CD4-positive, alpha-beta memory T cell (primary cell): ENCODE data around the gene NBAS. TPM values are rescaled to one million over a fixed set of nuclear protein-coding genes. Genes with fewer than 3 reads are reported as not detected.

Experiments used
- CTCF ChIA-PET: fragments of 350-600 bp; sonication (Branson Sonifier 250); formaldehyde crosslinking; loops from one replicate; lab custom pipeline; 2021; ENCODE audit warnings: inconsistent platforms; ENCODE audit not compliant: partially characterized antibody; lab: Charles Lee
- POLR2A ChIA-PET: fragments of 350-600 bp; sonication (Branson Sonifier 250); formaldehyde crosslinking; loops from one replicate; lab custom pipeline; 2021; ENCODE audit not compliant: partially characterized antibody; lab: Charles Lee
- DNase-seq, 5 donors: peaks; one replicate each; pipeline versions ENCODE4 v3.0.0 to v3.0.0-alpha.2; 2020 to 2022; ENCODE audit warnings: mixed read lengths in 1 of 5
- H3K27ac ChIP-seq: one replicate; pipeline ENCODE4 v1.7.0; 2013; ENCODE audit warnings: low read depth, low read length
- H3K27me3 ChIP-seq: 2 replicates; pipeline ENCODE4 v1.7.0; 2013; ENCODE audit warnings: mild to moderate bottlenecking, low read length, moderate library complexity; ENCODE audit not compliant: insufficient read depth
- H3K36me3 ChIP-seq: 2 replicates; pipeline ENCODE4 v1.7.0; 2013; ENCODE audit warnings: mild to moderate bottlenecking, low read length, moderate library complexity; ENCODE audit not compliant: insufficient read depth
- H3K4me1 ChIP-seq: 2 replicates; pipeline ENCODE4 v1.7.0; 2013; ENCODE audit warnings: mild to moderate bottlenecking, low read length, moderate library complexity; ENCODE audit not compliant: insufficient read depth
- H3K4me3 ChIP-seq, 2 donors: one replicate each; pipeline ENCODE4 v1.7.0; 2013; ENCODE audit warnings: low read length in 2 of 2, mild to moderate bottlenecking in 1 of 2
- H3K9me3 ChIP-seq, 2 donors: one replicate each; pipeline ENCODE4 v1.7.0; 2013; ENCODE audit warnings: low read length in 2 of 2, control low read depth in 1 of 2; ENCODE audit not compliant: control insufficient read depth in 1 of 2
- H3K27ac Mint-ChIP-seq, 7 donors: one replicate each; pipeline ENCODE4 v1.8.0; 2020 to 2021; ENCODE audit warnings: mixed read lengths in 7 of 7, mild to moderate bottlenecking in 6 of 7, inconsistent platforms in 3 of 7, moderate library complexity in 3 of 7
- H3K27me3 Mint-ChIP-seq, 2 donors: one replicate each; pipeline ENCODE4 v1.8.0; 2020 to 2021; ENCODE audit warnings: mixed read lengths in 2 of 2
- H3K36me3 Mint-ChIP-seq, 2 donors: one replicate each; pipeline ENCODE4 v1.8.0; 2020 to 2021; ENCODE audit warnings: mixed read lengths in 2 of 2, inconsistent platforms in 1 of 2, mild to moderate bottlenecking in 1 of 2
- H3K4me1 Mint-ChIP-seq, 4 donors: one replicate each; pipeline ENCODE4 v1.8.0; 2020 to 2021; ENCODE audit warnings: mixed read lengths in 4 of 4, mild to moderate bottlenecking in 1 of 4
- H3K4me3 Mint-ChIP-seq, 8 donors: one replicate each; pipeline ENCODE4 v1.8.0; 2020 to 2021; ENCODE audit warnings: mixed read lengths in 8 of 8, mild to moderate bottlenecking in 7 of 8, moderate library complexity in 6 of 8, inconsistent platforms in 3 of 8
- H3K9me3 Mint-ChIP-seq, 8 donors: one replicate each; pipeline ENCODE4 v1.8.0; 2020 to 2021; ENCODE audit warnings: mixed read lengths in 8 of 8, mild to moderate bottlenecking in 5 of 8, inconsistent platforms in 3 of 8, moderate library complexity in 1 of 8
- intact Hi-C: fragments of 100-400 bp; cut with micrococcal nuclease; formaldehyde crosslinking; loops from one replicate; pipeline ENCODE4 v1.15.1; 2023
- polyA plus RNA-seq, 2 donors: library from polyadenylated mRNA; unstranded; fragments of 300-500 nt; fragmentation: Illumina TruSeq; gene quantifications; one replicate each; pipeline ENCODE4 v1.2.3, GENCODE V29; 2021
- total RNA-seq, 2 experiments: library from RNA; stranded (reverse); gene quantifications; one replicate each; pipeline ENCODE4 v1.2.3, GENCODE V29; 2021

The NBAS gene
- total and polyA plus RNA-seq, 4 experiments from 2014 or later, result 16.1 to 37.0 (median 27.1) TPM

GRCh38 chr2:15596350-15596749 lies 35.2 kb upstream of the NBAS start:
- peaks cover 42 to 55% of the 10 kb centered on the region in 2 donors for H3K36me3 Mint-ChIP-seq
- Histone ChIP-seq H3K36me3 (peaks cover 54% of the 10 kb centered on the region), H3K4me3 (no peak overlapping the region), H3K27ac (no peak overlapping the region), H3K4me1 (peaks cover 24% of the 10 kb centered on the region), H3K27me3 (no peaks in the 10 kb centered on the region), H3K9me3 (no peaks in the 10 kb centered on the region)
- H3K27ac Mint-ChIP-seq, result peak overlapping the region in 1 of 7 donors; percentile 2
- peaks cover 29 to 41% (median 31%) of the 10 kb centered on the region in 4 donors for H3K4me1 Mint-ChIP-seq
- ChIA-PET CTCF (interaction anchor here (1.4 to 2.3 kb wide), 2 partner anchors 19 to 39 kb away, joined by 3 to 6 read pairs; no protein-coding TSS in a partner anchor), POLR2A (no interaction called here)
- H3K4me3 Mint-ChIP-seq, result no peak overlapping the region
- no peaks in the 10 kb centered on the region for H3K9me3 Mint-ChIP-seq
- intact Hi-C loops, result no loop called here
- no peaks in the 10 kb centered on the region for H3K27me3 Mint-ChIP-seq
- DNase-seq, result no peak

- Mint-ChIP-seq H3K27ac (peak overlapping the region in 2 of 7 donors; percentile 51 to 61), H3K36me3 (peaks cover 38 to 55% of the 10 kb centered on the region in 2 donors), H3K27me3 (no peaks in the 10 kb centered on the region), H3K4me3 (no peak overlapping the region), H3K9me3 (no peaks in the 10 kb centered on the region), H3K4me1 (peaks cover 33 to 45% (median 35%) of the 10 kb centered on the region in 4 donors)
- no peak for DNase-seq
- intact Hi-C loops, result no loop called here
- Histone ChIP-seq H3K27me3 (no peaks in the 10 kb centered on the region), H3K27ac (no peak overlapping the region), H3K4me3 (no peak overlapping the region), H3K36me3 (peaks cover 50% of the 10 kb centered on the region), H3K9me3 (no peaks in the 10 kb centered on the region), H3K4me1 (peaks cover 28% of the 10 kb centered on the region)
- POLR2A ChIA-PET, result interaction anchor here (2.6 kb wide), 1 partner anchor 35 kb away, joined by 14 read pairs; the partner anchor contains the start of gene NBAS
- CTCF ChIA-PET, result interaction anchor here (1.4 to 2.3 kb wide), 2 partner anchors 19 to 40 kb away, joined by 3 to 6 read pairs; no protein-coding TSS in a partner anchor
These were observed 34.8 kb upstream of the NBAS start for GRCh38 chr2:15595936-15596335.

GRCh38 chr2:15595342-15595905 lies 34.3 kb upstream of the NBAS start:
- Mint-ChIP-seq H3K27ac (peak overlapping the region in 2 of 7 donors; percentile 5 to 20), H3K4me3 (no peak overlapping the region), H3K4me1 (peaks cover 33 to 47% (median 35%) of the 10 kb centered on the region in 4 donors), H3K9me3 (no peaks in the 10 kb centered on the region), H3K36me3 (peaks cover 35 to 51% of the 10 kb centered on the region in 2 donors), H3K27me3 (no peaks in the 10 kb centered on the region)
- H3K27me3 ChIP-seq, result no peaks in the 10 kb centered on the region
- H3K9me3 ChIP-seq, result no peaks in the 10 kb centered on the region
- no peak overlapping the region for H3K4me3 ChIP-seq
- H3K27ac ChIP-seq, result no peak overlapping the region
- H3K36me3 ChIP-seq, result peaks cover 46% of the 10 kb centered on the region
- DNase-seq, result no peak
- CTCF ChIA-PET, result interaction anchor here (1.4 to 2.3 kb wide), 2 partner anchors 18 to 40 kb away, joined by 3 to 6 read pairs; no protein-coding TSS in a partner anchor
- H3K4me1 ChIP-seq, result peaks cover 31% of the 10 kb centered on the region
- intact Hi-C loops, result no loop called here
- POLR2A ChIA-PET, result interaction anchor here (2.6 kb wide), 1 partner anchor 34 kb away, joined by 14 read pairs; the partner anchor contains the start of gene NBAS

- H3K27me3 Mint-ChIP-seq, result no peaks in the 10 kb centered on the region
- intact Hi-C loops, result no loop called here
- Histone ChIP-seq H3K36me3 (peaks cover 38% of the 10 kb centered on the region), H3K27ac (no peak overlapping the region), H3K9me3 (no peaks in the 10 kb centered on the region), H3K27me3 (no peaks in the 10 kb centered on the region), H3K4me1 (peaks cover 31% of the 10 kb centered on the region), H3K4me3 (no peak overlapping the region)
- no peak for DNase-seq
- H3K36me3 Mint-ChIP-seq, result peaks cover 35 to 43% of the 10 kb centered on the region in 2 donors
- H3K4me3 Mint-ChIP-seq, result peak overlapping the region in 1 of 8 donors; percentile 39
- H3K4me1 Mint-ChIP-seq, result peaks cover 32 to 47% (median 35%) of the 10 kb centered on the region in 4 donors
- no peaks in the 10 kb centered on the region for H3K9me3 Mint-ChIP-seq
- POLR2A ChIA-PET, result interaction anchor here (2.6 kb wide), 1 partner anchor 33 kb away, joined by 14 read pairs; the partner anchor contains the start of gene NBAS
- peak overlapping the region in 2 of 7 donors; percentile 48 to 79 for H3K27ac Mint-ChIP-seq
- CTCF ChIA-PET, result interaction anchor here (1.5 to 2.3 kb wide), 2 partner anchors 17 to 33 kb away, joined by 6 read pairs; partner anchors contain the start of gene NBAS
These were observed 33.4 kb upstream of the NBAS start for GRCh38 chr2:15594291-15595256.

- H3K4me1 Mint-ChIP-seq, result peaks cover 31 to 47% (median 35%) of the 10 kb centered on the region in 4 donors
- no peaks in the 10 kb centered on the region for H3K9me3 Mint-ChIP-seq
- no peaks in the 10 kb centered on the region for H3K27me3 ChIP-seq
- H3K36me3 ChIP-seq, result peaks cover 29% of the 10 kb centered on the region
- H3K27me3 Mint-ChIP-seq, result no peaks in the 10 kb centered on the region
- POLR2A ChIA-PET, result interaction anchor here (2.6 kb wide), 1 partner anchor 32 kb away, joined by 14 read pairs; the partner anchor contains the start of gene NBAS
- peak overlapping the region in 6 of 7 donors; percentile 84 to 95 (median 92) for H3K27ac Mint-ChIP-seq
- H3K27ac ChIP-seq, result no peak overlapping the region
- intact Hi-C loops, result no loop called here
- CTCF ChIA-PET, result interaction anchor here (1.5 to 8.9 kb wide), 2 partner anchors 16 to 32 kb away, joined by 6 to 61 read pairs; partner anchors contain the start of gene NBAS
- H3K9me3 ChIP-seq, result no peaks in the 10 kb centered on the region
- H3K36me3 Mint-ChIP-seq, result peaks cover 29 to 34% of the 10 kb centered on the region in 2 donors
- DNase-seq, result no peak
- H3K4me3 ChIP-seq, result no peak overlapping the region
- H3K4me1 ChIP-seq, result peaks cover 31% of the 10 kb centered on the region
- peak overlapping the region; percentile 86 to 96 (median 92) for H3K4me3 Mint-ChIP-seq
These were observed 32.2 kb upstream of the NBAS start for GRCh38 chr2:15593327-15593705.

GRCh38 chr2:15591692-15592463 lies 30.7 kb upstream of the NBAS start, which contains the start of gene DDX1:
Gene DDX1, plus strand, starts transcription at chr2:15591868. Its CDS starts 66 bp downstream, at chr2:15591934.
- POLR2A ChIA-PET, result interaction anchor here (0.7 to 3.1 kb wide), 7 partner anchors 8 to 450 kb away, joined by 3 to 36 read pairs (median 3); partner anchors contain the start of gene NBAS
- H3K27ac Mint-ChIP-seq, result peak within 1 kb of the TSS; percentile 87 to 97 (median 95)
- peaks cover 18 to 23% of the 10 kb centered on the region in 2 donors for H3K36me3 Mint-ChIP-seq
- H3K9me3 ChIP-seq, result no peaks in the 10 kb centered on the region
- peak within 1 kb of the TSS; percentile 76 for H3K27ac ChIP-seq
- peak within 1 kb of the TSS; percentile 86 to 96 (median 92) for H3K4me3 Mint-ChIP-seq
- peak within 1 kb of the TSS; percentile 48 to 71 for H3K4me3 ChIP-seq
- intact Hi-C loops, result loop anchor here (1.0 kb wide), 2 partner anchors 31 to 450 kb away; partner anchors contain the start of gene NBAS
- DNase-seq, result peak; percentile 83 to 86 (median 84)
- no peaks in the 10 kb centered on the region for H3K27me3 Mint-ChIP-seq
- peaks cover 31% of the 10 kb centered on the region for H3K4me1 ChIP-seq
- no peaks in the 10 kb centered on the region for H3K9me3 Mint-ChIP-seq
- H3K27me3 ChIP-seq, result no peaks in the 10 kb centered on the region
- peaks cover 27 to 47% (median 34%) of the 10 kb centered on the region in 4 donors for H3K4me1 Mint-ChIP-seq
- CTCF ChIA-PET, result interaction anchor here (8.9 kb wide), 1 partner anchor 15 kb away, joined by 61 read pairs; no protein-coding TSS in a partner anchor
- H3K36me3 ChIP-seq, result peaks cover 17% of the 10 kb centered on the region
